Kidney (tissue), 14 donors: ENCODE measurements around the gene CCDC88C. TPM values are rescaled to one million over a fixed set of nuclear protein-coding genes. Genes with fewer than 3 reads are reported as not detected.

Experiments used
- DNase-seq, 5 donors: peaks; one replicate each; pipeline ENCODE4 v3.0.0-alpha.2; 2013 to 2020
- FAIRE-seq: peaks from 2 replicates; lab custom pipeline; 2012; peaks lifted over from hg19 to GRCh38; lab: Jason Lieb, UNC
- H3K27ac ChIP-seq, 2 donors: one replicate each; pipeline ENCODE4 v1.7.0; 2013; ENCODE audit warnings: low read depth in 2 of 2, low read length in 2 of 2, inconsistent platforms in 1 of 2
- H3K27me3 ChIP-seq: one replicate; pipeline ENCODE4 v1.7.1; 2013; ENCODE audit warnings: low read length, inconsistent platforms; ENCODE audit not compliant: control insufficient read depth, insufficient read depth
- H3K36me3 ChIP-seq, 3 donors: one replicate each; pipeline versions ENCODE4 v1.7.0 to v1.7.1; 2013; ENCODE audit warnings: low read length in 3 of 3, control low read depth in 1 of 3, inconsistent platforms in 1 of 3; ENCODE audit not compliant: insufficient read depth in 3 of 3, control insufficient read depth in 2 of 3
- H3K4me1 ChIP-seq, 3 donors: one replicate each; pipeline versions ENCODE4 v1.7.0 to v1.7.1; 2013; ENCODE audit warnings: low read length in 3 of 3, inconsistent platforms in 1 of 3, low read depth in 1 of 3; ENCODE audit not compliant: control insufficient read depth in 2 of 3, insufficient read depth in 2 of 3
- H3K4me3 ChIP-seq, 3 donors: one replicate each; pipeline versions ENCODE4 v1.7.0 to v1.8.1; 2013; ENCODE audit warnings: low read length in 3 of 3, control low read depth in 1 of 3, inconsistent platforms in 1 of 3
- H3K9ac ChIP-seq, 3 donors: one replicate each; pipeline versions ENCODE4 v1.7.0 to v1.7.1; 2013; ENCODE audit warnings: low read length in 3 of 3, control low read depth in 1 of 3, inconsistent platforms in 1 of 3
- H3K9me3 ChIP-seq, 3 donors: one replicate each; pipeline versions ENCODE4 v1.7.0 to v1.7.1; 2013; ENCODE audit warnings: low read length in 3 of 3, control low read depth in 1 of 3, inconsistent platforms in 1 of 3; ENCODE audit not compliant: control insufficient read depth in 2 of 3, insufficient read depth in 1 of 3
- intact Hi-C: fragments of 100-400 bp; cut with DNase I; formaldehyde crosslinking; loops from one replicate; pipeline ENCODE4 v1.11.1; 2022
- polyA plus RNA-seq: library from polyadenylated mRNA; stranded (reverse); fragments of 350-450 nt; fragmentation: Illumina TruSeq; extraction: RNeasy Lipid Tissue Mini Kit (QIAGEN cat#74804); gene quantifications from one replicate; pipeline ENCODE4 v1.2.3, GENCODE V29; 2014; ENCODE audit warnings: low read depth, low replicate concordance; ENCODE audit not compliant: insufficient read depth
- total RNA-seq: library from RNA; stranded (reverse); fragmentation: NEBNext Ultra II Directional; extraction: Animal tissue kit (Norgen Biotek cat#: 25700); gene quantifications from one replicate; pipeline ENCODE4 v1.2.1, GENCODE V29; 2021
- TF ChIP-seq, protein P1 (sequence below): IDR thresholded peaks from 3 replicates; pipeline ENCODE4 v1.5.1; 2012; ENCODE audit warnings: mild to moderate bottlenecking, moderate library complexity, borderline replicate concordance; ENCODE audit not compliant: insufficient read depth; ENCODE audit errors: extremely low read depth
- donor health status: control.
- donor health status: control.
- donor health status: control.
- donor health status: control.
- donor health status: control.
- donor health status: DM: yes; HTN: yes; CAD: no.
- donor health status: Normal renal cell carcinoma (clear cell type).

Gene CCDC88C
- total and polyA plus RNA-seq, 2 donors from 2014 or later: 6.6 to 32.8 TPM

DNA sequence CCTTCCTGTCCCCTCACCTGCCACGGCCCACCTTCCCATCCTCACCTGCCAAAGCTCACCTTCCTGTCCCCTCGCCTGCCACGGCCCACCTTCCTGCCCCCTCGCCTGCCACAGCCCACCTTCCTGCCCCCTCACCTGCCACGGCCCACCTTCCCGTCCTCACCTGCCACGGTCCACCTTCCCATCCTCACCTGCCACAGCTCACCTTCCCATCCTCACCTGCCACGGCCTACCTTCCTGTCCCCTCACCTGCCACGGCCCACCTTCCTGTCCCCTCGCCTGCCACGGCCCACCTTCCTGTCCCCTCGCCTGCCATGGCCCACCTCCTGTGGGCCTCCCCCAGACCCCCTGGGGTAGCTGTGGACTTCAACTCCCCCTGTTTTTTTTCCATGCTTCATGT lies 124.3 kb downstream of the CCDC88C start:
- Histone ChIP-seq H3K27ac (no peak overlapping the region), H3K36me3 (peaks cover 0 to 14% (median 5%) of the 10 kb centered on the region in 3 donors), H3K4me1 (peaks cover 0 to 2% (median 0%) of the 10 kb centered on the region in 3 donors), H3K9ac (no peak overlapping the region), H3K27me3 (no peaks in the 10 kb centered on the region), H3K4me3 (no peak overlapping the region), H3K9me3 (no peaks in the 10 kb centered on the region)
- TF ChIP-seq, protein P1, sequence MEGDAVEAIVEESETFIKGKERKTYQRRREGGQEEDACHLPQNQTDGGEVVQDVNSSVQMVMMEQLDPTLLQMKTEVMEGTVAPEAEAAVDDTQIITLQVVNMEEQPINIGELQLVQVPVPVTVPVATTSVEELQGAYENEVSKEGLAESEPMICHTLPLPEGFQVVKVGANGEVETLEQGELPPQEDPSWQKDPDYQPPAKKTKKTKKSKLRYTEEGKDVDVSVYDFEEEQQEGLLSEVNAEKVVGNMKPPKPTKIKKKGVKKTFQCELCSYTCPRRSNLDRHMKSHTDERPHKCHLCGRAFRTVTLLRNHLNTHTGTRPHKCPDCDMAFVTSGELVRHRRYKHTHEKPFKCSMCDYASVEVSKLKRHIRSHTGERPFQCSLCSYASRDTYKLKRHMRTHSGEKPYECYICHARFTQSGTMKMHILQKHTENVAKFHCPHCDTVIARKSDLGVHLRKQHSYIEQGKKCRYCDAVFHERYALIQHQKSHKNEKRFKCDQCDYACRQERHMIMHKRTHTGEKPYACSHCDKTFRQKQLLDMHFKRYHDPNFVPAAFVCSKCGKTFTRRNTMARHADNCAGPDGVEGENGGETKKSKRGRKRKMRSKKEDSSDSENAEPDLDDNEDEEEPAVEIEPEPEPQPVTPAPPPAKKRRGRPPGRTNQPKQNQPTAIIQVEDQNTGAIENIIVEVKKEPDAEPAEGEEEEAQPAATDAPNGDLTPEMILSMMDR: no peak
- intact Hi-C loops: loop anchor here (10.0 kb wide), 1 partner anchor 388 kb away; no protein-coding TSS in a partner anchor
- FAIRE-seq (no peak), DNase-seq (peak in 1 of 5 donors; percentile 64)

DNA sequence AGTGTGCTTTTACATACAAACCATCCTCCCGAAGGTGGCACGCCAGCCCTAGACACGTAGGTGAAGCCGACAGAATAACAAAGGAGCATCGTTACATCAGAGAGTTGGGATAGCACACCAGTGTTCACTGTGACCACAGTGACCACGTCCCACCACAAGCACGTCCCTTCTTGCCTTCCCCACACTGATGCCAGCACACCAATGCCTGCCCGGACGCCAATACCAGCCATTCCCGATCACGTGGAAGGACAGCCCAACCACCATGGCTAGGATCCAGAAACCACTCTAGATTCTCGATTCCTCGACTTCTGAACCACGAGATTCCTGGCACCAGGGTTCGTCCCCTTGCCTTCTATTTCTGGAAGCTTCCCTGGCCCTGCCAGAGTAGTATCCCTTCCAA lies 125.1 kb downstream of the CCDC88C start:
- FAIRE-seq (no peak), DNase-seq (no peak)
- H3K9me3 ChIP-seq: no peaks in the 10 kb centered on the region
- peaks cover 0 to 2% (median 0%) of the 10 kb centered on the region in 3 donors for H3K4me1 ChIP-seq
- H3K36me3 ChIP-seq: peaks cover 0 to 16% (median 5%) of the 10 kb centered on the region in 3 donors
- intact Hi-C loops: loop anchor here (10.0 kb wide), 1 partner anchor 388 kb away; no protein-coding TSS in a partner anchor
- H3K27me3 ChIP-seq: no peaks in the 10 kb centered on the region
- H3K27ac ChIP-seq: no peak overlapping the region
- no peak overlapping the region for H3K4me3 ChIP-seq
- TF ChIP-seq, protein P1: no peak
- H3K9ac ChIP-seq: no peak overlapping the region

DNA sequence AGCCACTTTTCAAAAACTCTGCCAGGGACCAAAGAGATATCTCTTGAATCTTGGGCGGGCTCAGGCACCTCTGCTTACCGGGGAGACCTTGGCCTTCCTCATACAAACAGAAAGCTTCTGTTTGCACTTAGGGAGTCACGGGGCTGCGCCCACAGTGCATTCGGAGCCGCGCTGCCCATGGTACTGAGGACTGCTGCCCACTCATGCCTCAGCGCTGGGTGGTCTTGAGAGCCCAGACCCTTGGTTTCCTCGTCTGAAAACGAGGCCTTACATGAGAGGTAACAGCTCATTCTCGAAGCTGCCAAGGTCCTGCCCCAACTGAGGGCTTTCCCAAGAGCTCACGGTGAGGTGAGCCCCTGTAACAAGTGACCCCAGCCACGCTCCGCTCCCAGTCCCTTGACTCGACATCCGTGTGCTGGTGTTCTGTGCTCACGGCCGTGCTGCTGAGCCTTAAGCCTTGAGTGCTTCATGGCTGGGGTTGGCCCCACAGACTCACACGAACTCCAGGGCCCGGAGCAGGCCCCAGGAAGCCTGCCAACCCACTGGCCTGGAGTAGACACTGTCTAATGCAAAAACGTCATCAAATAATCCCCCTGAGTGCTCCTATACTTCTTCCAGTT lies 125.7 kb downstream of the CCDC88C start:
- no peak for FAIRE-seq
- H3K36me3 ChIP-seq: peaks cover 0 to 12% (median 3%) of the 10 kb centered on the region in 3 donors
- TF ChIP-seq, protein P1: no peak

More for the DNA sequence above, 125.7 kb downstream of the CCDC88C start:
- H3K27ac ChIP-seq: no peak overlapping the region
- H3K4me3 ChIP-seq: no peak overlapping the region
- peaks cover 0 to 2% (median 0%) of the 10 kb centered on the region in 3 donors for H3K4me1 ChIP-seq
- DNase-seq: peak in 1 of 5 donors; percentile 55
- H3K9ac ChIP-seq: no peak overlapping the region
- no peaks in the 10 kb centered on the region for H3K9me3 ChIP-seq
- intact Hi-C loops: loop anchor here (10.0 kb wide), 1 partner anchor 387 kb away; no protein-coding TSS in a partner anchor
- no peaks in the 10 kb centered on the region for H3K27me3 ChIP-seq
